ENCODE results near the gene NCOR2. TPM values are rescaled to one million over a fixed set of nuclear protein-coding genes. Genes with fewer than 3 reads are reported as not detected.

NCOR2 gene
- total and polyA plus RNA-seq, 8 donors = 27.2 to 292 (median 83.5) TPM

GRCh38 chr12:124518051-124518932, 49.1 kb downstream of the NCOR2 start:
- Histone ChIP-seq H3K27ac (peak overlapping the region; percentile 92 to 99 (median 96)), H3K4me1 (peaks cover 63 to 91% (median 78%) of the 10 kb centered on the region in 4 donors), H3K36me3 (peaks cover 0 to 10% (median 4%) of the 10 kb centered on the region in 4 donors), H3K9me3 (no peaks in the 10 kb centered on the region), H3K4me3 (peak overlapping the region; percentile 37 to 46 (median 43)), H3K27me3 (no peaks in the 10 kb centered on the region)
- 7 to 13% (median 10%) methylated on average over 30 to 51 of the region's 51 CpGs for WGBS, 5 donors
- intact Hi-C loops (cut with DNase I; ENCODE audit: low total_unique reads) = no loop called here
- DNase-seq = peak; percentile 99
- no peak for TF ChIP-seq CTCF (IDR thresholded peaks at IDR 0.05)
- TF ChIP-seq POLR2AphosphoS5 (IDR thresholded peaks at IDR 0.05) = peak; percentile 53 to 94 (median 68)
